SK-N-SH treated with all-trans-retinoic acid at 6 μM for 48 hours (cell line): ENCODE measurements around the gene SMOC1.

Experiments used
- ATAC-seq: fragments of 200-7000 bp; cut with Tn5 transposase; 3 replicates; pipeline ENCODE4 v1.9.1; 2020; ENCODE audit warnings: mild to moderate bottlenecking, moderate library complexity
- ARNTL ChIP-seq: fragments of 450-650 bp; formaldehyde crosslinking; IDR thresholded peaks from 2 replicates; pipeline ENCODE4 v1.5.0; 2020; ENCODE audit warnings: low read depth, mild to moderate bottlenecking, moderate library complexity, borderline replicate concordance
- CSDC2 ChIP-seq: fragments of 250-450 bp; sonication (Bioruptor Pico); IDR thresholded peaks from 2 replicates; pipeline ENCODE4 v1.5.0; 2020; ENCODE audit warnings: mild to moderate bottlenecking, moderate library complexity
- ESRRG ChIP-seq: fragments of 250-450 bp; sonication (Bioruptor Pico); IDR thresholded peaks from 2 replicates; pipeline ENCODE4 v1.6.1; 2021; ENCODE audit warnings: mild to moderate bottlenecking
- GLIS3 ChIP-seq: fragments of 250-450 bp; sonication (Bioruptor Pico); IDR thresholded peaks from 2 replicates; pipeline ENCODE4 v1.5.0; 2020; ENCODE audit warnings: mild to moderate bottlenecking, moderate library complexity
- ISL1 ChIP-seq: fragments of 250-450 bp; sonication (Bioruptor Pico); IDR thresholded peaks from 2 replicates; pipeline ENCODE4 v2.1.2; 2022; ENCODE audit warnings: mild to moderate bottlenecking, moderate library complexity
- OSR1 ChIP-seq: fragments of 250-450 bp; sonication (Bioruptor Pico); IDR thresholded peaks from 2 replicates; pipeline ENCODE4 v1.8.0; 2022; ENCODE audit warnings: moderate library complexity, mild to moderate bottlenecking, inconsistent platforms
- PPARA ChIP-seq: fragments of 250-450 bp; sonication (Bioruptor Pico); IDR thresholded peaks from 2 replicates; pipeline ENCODE4 v1.5.0; 2020; ENCODE audit warnings: mild to moderate bottlenecking, borderline replicate concordance
- RARB ChIP-seq: fragments of 250-450 bp; sonication (Bioruptor Pico); IDR thresholded peaks from 2 replicates; pipeline ENCODE4 v1.8.0; 2021; ENCODE audit warnings: mild to moderate bottlenecking, moderate library complexity
- SNAI2 ChIP-seq: fragments of 250-450 bp; sonication (Bioruptor Pico); IDR thresholded peaks from 2 replicates; pipeline ENCODE4 v1.5.0; 2020; ENCODE audit warnings: mild to moderate bottlenecking, moderate library complexity
- TCF4 ChIP-seq: fragments of 250-450 bp; sonication (Bioruptor Pico); IDR thresholded peaks from 2 replicates; pipeline ENCODE4 v1.8.0; 2021; ENCODE audit warnings: mild to moderate bottlenecking, moderate library complexity, borderline replicate concordance
- TOX ChIP-seq: fragments of 250-450 bp; sonication (Bioruptor Pico); IDR thresholded peaks from 2 replicates; pipeline ENCODE4 v1.8.0; 2021; ENCODE audit warnings: mild to moderate bottlenecking, moderate library complexity, borderline replicate concordance
- ZC3H10 ChIP-seq: fragments of 250-450 bp; sonication (Bioruptor Pico); IDR thresholded peaks from 2 replicates; pipeline ENCODE4 v1.5.1; 2021; ENCODE audit warnings: mild to moderate bottlenecking, moderate library complexity
- ZFP3 ChIP-seq: fragments of 250-450 bp; sonication (Bioruptor Pico); IDR thresholded peaks from 2 replicates; pipeline ENCODE4 v1.5.0; 2020; ENCODE audit warnings: mild to moderate bottlenecking, moderate library complexity
- ZFP30 ChIP-seq: fragments of 450-650 bp; formaldehyde crosslinking; IDR thresholded peaks from 2 replicates; pipeline ENCODE4 v1.5.0; 2022; ENCODE audit warnings: mild to moderate bottlenecking, moderate library complexity
- ZNF565 ChIP-seq: fragments of 450-650 bp; formaldehyde crosslinking; conservative IDR thresholded peaks from 2 replicates; pipeline ENCODE4 v1.5.0; 2020; ENCODE audit warnings: low read depth, mild to moderate bottlenecking, moderate library complexity
- ZNF70 ChIP-seq: fragments of 450-650 bp; formaldehyde crosslinking; IDR thresholded peaks from 2 replicates; pipeline ENCODE4 v1.5.0; 2020; ENCODE audit warnings: mild to moderate bottlenecking, moderate library complexity
- TF ChIP-seq, protein P1 (sequence below): fragments of 250-450 bp; sonication (Bioruptor Pico); IDR thresholded peaks from 2 replicates; pipeline ENCODE4 v1.5.1; 2021; ENCODE audit warnings: mild to moderate bottlenecking, moderate library complexity
- TF ChIP-seq, protein P2 (sequence below): fragments of 250-450 bp; sonication (Bioruptor Pico); IDR thresholded peaks from 2 replicates; pipeline ENCODE4 v1.5.0; 2020; ENCODE audit warnings: mild to moderate bottlenecking, moderate library complexity
- TF ChIP-seq, protein P3 (sequence below): fragments of 250-450 bp; sonication (Bioruptor Pico); IDR thresholded peaks from 2 replicates; pipeline ENCODE4 v1.8.0; 2021; ENCODE audit warnings: low read depth, mild to moderate bottlenecking, moderate library complexity, borderline replicate concordance
- TF ChIP-seq, protein P4 (sequence below): fragments of 250-450 bp; sonication (Bioruptor Pico); IDR thresholded peaks from 2 replicates; pipeline ENCODE4 v1.5.1; 2020; ENCODE audit warnings: low read depth, mild to moderate bottlenecking, moderate library complexity
- TF ChIP-seq, protein P5 (sequence below): fragments of 250-450 bp; sonication (Bioruptor Pico); IDR thresholded peaks from 2 replicates; pipeline ENCODE4 v1.8.0; 2020; ENCODE audit warnings: mild to moderate bottlenecking, moderate library complexity, borderline replicate concordance

SMOC1 gene

DNA sequence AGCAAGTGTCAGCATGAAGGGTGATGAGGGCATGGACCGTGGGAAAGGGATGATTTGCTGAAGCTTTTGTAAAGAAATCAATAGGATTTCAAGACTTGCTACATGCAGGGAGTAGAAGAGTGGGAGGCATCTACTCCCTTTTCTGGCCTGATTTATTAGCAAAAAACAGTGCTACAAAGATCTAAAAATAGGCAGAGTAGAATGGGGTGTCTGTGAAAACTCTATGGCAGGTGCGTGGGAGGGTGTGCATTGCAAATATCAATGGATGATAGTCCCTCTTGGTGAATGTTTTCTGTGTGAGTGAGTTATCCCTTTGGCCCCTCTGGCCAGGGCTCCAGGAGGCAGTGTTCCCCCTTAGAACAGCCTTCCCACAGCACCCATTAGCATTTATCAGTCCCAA lies 139.0 kb downstream of the SMOC1 start:
- ATAC-seq: no peak

DNA sequence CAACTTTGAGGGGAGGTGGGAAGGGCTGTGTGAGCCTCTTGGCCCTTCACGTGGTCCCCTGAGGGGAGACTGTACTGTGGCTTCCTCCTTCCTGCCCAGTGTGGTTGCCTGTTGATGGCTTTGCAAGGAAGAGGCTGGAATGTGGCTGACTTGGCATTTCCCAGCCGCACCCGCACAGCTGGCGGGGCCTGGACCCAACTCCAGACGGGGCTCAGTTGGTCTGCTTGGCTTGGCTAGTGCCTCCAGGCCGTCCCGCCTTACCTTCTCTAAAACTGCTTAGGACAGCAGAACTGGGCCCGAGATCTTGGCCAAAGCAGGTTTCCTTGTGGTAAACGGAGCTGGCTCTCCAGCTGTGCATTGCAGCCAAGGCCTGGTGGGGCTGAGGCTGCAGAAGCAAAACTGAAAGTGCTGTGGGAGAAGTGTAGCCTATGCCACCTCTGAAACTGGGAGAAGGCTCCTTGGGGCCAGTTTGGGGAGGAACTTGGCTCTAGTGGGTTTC lies 139.5 kb downstream of the SMOC1 start:
- no peak for ATAC-seq
- TF ChIP-seq ZNF70 (CRISPR knock-in tag): no peak
- no peak for TF ChIP-seq PPARA (CRISPR knock-in tag)
- TF ChIP-seq ZNF565 (CRISPR knock-in tag): no peak
- TF ChIP-seq, protein P1, sequence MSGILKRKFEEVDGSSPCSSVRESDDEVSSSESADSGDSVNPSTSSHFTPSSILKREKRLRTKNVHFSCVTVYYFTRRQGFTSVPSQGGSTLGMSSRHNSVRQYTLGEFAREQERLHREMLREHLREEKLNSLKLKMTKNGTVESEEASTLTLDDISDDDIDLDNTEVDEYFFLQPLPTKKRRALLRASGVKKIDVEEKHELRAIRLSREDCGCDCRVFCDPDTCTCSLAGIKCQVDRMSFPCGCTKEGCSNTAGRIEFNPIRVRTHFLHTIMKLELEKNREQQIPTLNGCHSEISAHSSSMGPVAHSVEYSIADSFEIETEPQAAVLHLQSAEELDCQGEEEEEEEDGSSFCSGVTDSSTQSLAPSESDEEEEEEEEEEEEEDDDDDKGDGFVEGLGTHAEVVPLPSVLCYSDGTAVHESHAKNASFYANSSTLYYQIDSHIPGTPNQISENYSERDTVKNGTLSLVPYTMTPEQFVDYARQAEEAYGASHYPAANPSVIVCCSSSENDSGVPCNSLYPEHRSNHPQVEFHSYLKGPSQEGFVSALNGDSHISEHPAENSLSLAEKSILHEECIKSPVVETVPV: no peak
- no peak for TF ChIP-seq ZFP3 (CRISPR knock-in tag)
- TF ChIP-seq ARNTL (CRISPR knock-in tag): no peak
- TF ChIP-seq, protein P2, sequence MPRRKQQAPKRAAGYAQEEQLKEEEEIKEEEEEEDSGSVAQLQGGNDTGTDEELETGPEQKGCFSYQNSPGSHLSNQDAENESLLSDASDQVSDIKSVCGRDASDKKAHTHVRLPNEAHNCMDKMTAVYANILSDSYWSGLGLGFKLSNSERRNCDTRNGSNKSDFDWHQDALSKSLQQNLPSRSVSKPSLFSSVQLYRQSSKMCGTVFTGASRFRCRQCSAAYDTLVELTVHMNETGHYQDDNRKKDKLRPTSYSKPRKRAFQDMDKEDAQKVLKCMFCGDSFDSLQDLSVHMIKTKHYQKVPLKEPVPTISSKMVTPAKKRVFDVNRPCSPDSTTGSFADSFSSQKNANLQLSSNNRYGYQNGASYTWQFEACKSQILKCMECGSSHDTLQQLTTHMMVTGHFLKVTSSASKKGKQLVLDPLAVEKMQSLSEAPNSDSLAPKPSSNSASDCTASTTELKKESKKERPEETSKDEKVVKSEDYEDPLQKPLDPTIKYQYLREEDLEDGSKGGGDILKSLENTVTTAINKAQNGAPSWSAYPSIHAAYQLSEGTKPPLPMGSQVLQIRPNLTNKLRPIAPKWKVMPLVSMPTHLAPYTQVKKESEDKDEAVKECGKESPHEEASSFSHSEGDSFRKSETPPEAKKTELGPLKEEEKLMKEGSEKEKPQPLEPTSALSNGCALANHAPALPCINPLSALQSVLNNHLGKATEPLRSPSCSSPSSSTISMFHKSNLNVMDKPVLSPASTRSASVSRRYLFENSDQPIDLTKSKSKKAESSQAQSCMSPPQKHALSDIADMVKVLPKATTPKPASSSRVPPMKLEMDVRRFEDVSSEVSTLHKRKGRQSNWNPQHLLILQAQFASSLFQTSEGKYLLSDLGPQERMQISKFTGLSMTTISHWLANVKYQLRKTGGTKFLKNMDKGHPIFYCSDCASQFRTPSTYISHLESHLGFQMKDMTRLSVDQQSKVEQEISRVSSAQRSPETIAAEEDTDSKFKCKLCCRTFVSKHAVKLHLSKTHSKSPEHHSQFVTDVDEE: no peak

More for the DNA sequence above, 139.0 kb downstream of the SMOC1 start:
- TF ChIP-seq, protein P2: no peak
- TF ChIP-seq ARNTL (CRISPR knock-in tag) (no peak), OSR1 (no peak), SNAI2 (CRISPR knock-in tag) (no peak), ISL1 (CRISPR knock-in tag) (no peak), ZNF565 (CRISPR knock-in tag) (no peak), ZFP3 (CRISPR knock-in tag) (no peak), CSDC2 (no peak), TCF4 (CRISPR knock-in tag) (no peak), RARB (CRISPR knock-in tag) (no peak), GLIS3 (no peak), TOX (no peak), ZNF70 (CRISPR knock-in tag) (no peak), ZFP30 (no peak), ZC3H10 (CRISPR knock-in tag) (no peak), ESRRG (CRISPR knock-in tag) (no peak)
- TF ChIP-seq, protein P3, sequence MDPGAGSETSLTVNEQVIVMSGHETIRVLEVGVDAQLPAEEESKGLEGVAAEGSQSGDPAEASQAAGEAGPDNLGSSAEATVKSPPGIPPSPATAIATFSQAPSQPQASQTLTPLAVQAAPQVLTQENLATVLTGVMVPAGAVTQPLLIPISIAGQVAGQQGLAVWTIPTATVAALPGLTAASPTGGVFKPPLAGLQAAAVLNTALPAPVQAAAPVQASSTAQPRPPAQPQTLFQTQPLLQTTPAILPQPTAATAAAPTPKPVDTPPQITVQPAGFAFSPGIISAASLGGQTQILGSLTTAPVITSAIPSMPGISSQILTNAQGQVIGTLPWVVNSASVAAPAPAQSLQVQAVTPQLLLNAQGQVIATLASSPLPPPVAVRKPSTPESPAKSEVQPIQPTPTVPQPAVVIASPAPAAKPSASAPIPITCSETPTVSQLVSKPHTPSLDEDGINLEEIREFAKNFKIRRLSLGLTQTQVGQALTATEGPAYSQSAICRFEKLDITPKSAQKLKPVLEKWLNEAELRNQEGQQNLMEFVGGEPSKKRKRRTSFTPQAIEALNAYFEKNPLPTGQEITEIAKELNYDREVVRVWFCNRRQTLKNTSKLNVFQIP: no peak
- TF ChIP-seq, protein P4, sequence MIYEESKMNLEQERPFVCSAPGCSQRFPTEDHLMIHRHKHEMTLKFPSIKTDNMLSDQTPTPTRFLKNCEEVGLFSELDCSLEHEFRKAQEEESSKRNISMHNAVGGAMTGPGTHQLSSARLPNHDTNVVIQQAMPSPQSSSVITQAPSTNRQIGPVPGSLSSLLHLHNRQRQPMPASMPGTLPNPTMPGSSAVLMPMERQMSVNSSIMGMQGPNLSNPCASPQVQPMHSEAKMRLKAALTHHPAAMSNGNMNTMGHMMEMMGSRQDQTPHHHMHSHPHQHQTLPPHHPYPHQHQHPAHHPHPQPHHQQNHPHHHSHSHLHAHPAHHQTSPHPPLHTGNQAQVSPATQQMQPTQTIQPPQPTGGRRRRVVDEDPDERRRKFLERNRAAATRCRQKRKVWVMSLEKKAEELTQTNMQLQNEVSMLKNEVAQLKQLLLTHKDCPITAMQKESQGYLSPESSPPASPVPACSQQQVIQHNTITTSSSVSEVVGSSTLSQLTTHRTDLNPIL (CRISPR knock-in tag): no peak
- TF ChIP-seq, protein P5, sequence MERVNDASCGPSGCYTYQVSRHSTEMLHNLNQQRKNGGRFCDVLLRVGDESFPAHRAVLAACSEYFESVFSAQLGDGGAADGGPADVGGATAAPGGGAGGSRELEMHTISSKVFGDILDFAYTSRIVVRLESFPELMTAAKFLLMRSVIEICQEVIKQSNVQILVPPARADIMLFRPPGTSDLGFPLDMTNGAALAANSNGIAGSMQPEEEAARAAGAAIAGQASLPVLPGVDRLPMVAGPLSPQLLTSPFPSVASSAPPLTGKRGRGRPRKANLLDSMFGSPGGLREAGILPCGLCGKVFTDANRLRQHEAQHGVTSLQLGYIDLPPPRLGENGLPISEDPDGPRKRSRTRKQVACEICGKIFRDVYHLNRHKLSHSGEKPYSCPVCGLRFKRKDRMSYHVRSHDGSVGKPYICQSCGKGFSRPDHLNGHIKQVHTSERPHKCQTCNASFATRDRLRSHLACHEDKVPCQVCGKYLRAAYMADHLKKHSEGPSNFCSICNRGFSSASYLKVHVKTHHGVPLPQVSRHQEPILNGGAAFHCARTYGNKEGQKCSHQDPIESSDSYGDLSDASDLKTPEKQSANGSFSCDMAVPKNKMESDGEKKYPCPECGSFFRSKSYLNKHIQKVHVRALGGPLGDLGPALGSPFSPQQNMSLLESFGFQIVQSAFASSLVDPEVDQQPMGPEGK (CRISPR knock-in tag): no peak
